Fibroblast of skin of abdomen (primary cell): ENCODE results near the gene OR2AJ1. TPM values are rescaled to one million over a fixed set of nuclear protein-coding genes. Genes with fewer than 3 reads are reported as not detected.
"Not testable (repeated sequence)": the region's sequence is repeated elsewhere in the genome, so short reads cannot be mapped to it uniquely, and the experiment has no call there.

Source experiments
- DNase-seq: peaks from one replicate; pipeline ENCODE4 v3.0.0-alpha.2; 2013
- polyA plus RNA-seq, 2 experiments: library from polyadenylated mRNA; unstranded; fragments of 120-200 nt; gene quantifications; one replicate each; pipeline ENCODE4 v1.2.1, GENCODE V29; 2013; ENCODE audit not compliant: insufficient read length in 2 of 2

Gene OR2AJ1, protein sequence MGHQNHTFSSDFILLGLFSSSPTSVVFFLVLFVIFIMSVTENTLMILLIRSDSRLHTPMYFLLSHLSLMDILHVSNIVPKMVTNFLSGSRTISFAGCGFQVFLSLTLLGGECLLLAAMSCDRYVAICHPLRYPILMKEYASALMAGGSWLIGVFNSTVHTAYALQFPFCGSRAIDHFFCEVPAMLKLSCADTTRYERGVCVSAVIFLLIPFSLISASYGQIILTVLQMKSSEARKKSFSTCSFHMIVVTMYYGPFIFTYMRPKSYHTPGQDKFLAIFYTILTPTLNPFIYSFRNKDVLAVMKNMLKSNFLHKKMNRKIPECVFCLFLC
- not detected for polyA plus RNA-seq (2013, experiment 1 of 2; ENCODE audit: insufficient read length)
- not detected for polyA plus RNA-seq (2013, experiment 2 of 2; ENCODE audit: insufficient read length)

DNA sequence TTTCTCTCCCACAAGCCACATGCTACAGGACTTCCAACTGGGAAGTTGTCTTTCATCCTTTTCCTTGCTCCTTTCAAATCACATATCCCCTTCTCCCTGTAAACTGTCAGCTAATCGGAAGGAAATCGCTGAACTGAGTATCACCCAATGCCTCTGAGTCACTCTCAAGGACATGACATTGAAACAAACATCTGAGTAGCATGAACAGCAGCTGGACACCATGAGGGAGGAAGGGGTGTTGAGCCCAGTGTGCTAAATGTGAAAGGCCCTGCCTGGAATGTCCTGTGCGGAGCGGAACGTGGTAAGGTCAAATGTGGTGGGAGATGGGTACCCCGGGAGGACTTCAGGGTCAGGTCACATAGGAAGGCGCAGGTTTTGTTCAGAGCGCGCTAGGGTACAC is at the start of gene OR2AJ1:
OR2AJ1 (plus strand) TSS at position 22 of the 400 bp plus-strand sequence. CDS start 8,880 bp downstream, outside the sequence.
- no peak for DNase-seq

DNA sequence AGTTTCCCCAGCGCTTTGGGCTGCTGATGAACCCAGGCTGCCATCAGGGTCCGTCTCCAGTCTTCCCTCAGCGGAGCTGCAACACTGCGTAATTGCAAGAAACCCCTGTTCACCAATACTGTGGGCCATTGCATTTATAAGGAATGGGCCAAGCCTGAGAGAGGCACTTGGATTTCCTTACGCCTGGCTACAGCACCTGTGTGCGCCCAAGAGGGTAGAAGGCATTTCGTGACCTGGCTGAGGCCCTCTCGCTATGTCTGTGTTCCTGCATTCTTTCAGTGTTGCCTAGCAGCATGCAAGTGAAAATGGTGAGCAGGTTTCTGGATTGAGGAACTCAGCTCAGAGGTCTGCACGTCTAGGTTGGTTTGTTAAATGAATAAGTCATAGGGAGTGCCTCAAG is 41.3 kb upstream of the OR2AJ1 start:
- DNase-seq, result no peak

DNA sequence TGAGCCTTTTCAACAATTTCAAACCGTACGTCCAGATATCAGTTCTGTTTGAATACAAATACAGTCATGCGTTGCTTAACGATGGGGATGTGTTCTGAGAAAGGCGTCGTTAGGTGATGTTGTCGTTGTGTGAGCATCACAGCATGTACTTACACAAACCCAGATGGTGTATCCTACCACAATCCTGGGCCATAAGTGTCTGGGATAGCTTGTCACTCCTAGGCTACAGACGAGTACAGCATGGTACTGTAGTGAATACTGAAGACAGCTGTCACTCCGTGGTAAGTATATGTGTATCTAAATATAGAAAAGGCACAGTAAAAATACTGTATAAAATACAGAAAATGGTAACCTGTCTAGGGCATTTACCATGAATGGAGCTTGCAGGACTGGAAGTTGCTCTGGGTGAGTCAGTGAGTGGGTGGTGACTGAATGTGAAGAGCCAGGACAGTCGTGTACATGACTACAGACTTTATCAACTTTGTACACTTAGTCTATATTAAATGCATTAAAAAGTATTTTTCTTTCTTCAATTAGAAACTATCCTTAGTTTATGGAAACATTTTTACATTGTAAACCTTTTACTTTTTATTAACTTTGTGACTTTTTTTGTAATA is 39.8 kb upstream of the OR2AJ1 start:
- DNase-seq, result no peak

DNA sequence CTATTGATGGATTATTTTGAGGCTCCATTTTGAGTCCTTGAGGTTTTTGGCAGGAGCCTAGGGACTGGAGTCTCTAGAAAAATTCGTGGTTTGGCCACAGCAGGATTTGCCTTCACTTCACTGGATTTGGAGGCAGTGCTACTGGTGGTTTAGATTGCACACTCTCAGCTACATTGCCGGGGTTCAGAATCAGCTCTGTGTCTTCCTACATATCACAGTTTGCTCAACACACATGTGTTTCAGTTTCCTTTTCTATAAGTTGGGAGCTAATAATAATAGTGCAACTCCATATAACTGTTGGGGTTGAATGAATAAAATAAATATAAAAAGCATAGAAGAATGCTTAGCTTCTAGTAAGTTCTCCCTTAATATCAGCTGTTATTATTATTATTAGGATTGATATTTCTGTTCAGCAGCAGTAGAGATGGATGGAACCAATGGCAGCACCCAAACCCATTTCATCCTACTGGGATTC is 29.5 kb upstream of the OR2AJ1 start, which contains the start of gene OR2W3:
OR2W3 (plus strand) TSS at position 425 of the 475 bp plus-strand sequence; CDS start at position 425, 0 bp downstream.
- DNase-seq, result no peak

DNA sequence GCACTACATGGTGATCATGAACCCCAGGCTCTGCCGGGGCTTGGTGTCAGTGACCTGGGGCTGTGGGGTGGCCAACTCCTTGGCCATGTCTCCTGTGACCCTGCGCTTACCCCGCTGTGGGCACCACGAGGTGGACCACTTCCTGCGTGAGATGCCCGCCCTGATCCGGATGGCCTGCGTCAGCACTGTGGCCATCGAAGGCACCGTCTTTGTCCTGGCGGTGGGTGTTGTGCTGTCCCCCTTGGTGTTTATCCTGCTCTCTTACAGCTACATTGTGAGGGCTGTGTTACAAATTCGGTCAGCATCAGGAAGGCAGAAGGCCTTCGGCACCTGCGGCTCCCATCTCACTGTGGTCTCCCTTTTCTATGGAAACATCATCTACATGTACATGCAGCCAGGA is 28.7 kb upstream of the OR2AJ1 start:
- no peak for DNase-seq

DNA sequence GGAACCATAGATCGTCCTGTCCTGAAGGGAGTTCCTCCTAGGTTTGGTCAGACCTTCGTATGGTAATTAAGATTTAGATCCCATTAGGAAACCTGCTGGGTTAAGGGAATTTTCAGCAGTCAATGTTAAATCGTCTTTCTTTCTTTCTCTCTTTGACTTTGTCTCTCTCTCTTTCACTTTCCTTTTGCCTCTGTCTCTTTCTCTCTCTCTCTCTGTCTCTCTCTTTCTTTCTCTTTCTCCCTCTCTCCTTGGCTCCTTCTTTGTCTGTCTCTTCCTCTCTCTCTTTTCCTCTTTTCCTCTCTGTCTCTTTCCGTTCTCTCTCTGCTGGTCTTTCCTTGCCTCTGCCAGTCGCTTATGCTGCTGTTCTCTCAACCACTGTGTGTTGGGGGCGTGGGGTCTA is 20.6 kb upstream of the OR2AJ1 start:
- DNase-seq, result no peak

DNA sequence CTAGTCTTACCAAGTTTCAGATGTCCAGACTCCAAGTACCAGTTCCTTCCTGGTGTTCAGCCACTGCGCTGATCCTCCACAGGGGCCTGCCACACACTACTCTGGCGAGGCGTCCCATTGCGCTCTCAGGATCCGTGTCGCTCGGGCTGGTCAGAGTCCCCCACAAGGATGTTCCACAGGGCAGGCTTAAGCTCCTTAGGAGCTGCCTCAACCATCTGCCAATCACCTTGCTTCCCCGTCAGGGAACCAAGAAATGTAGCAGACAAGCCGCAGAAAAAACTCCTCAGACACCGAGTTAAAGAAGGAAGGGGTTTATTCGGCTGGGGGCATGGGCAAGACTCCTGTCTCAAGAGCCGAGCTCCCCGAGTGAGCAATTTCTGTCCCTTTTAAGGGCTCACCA is 19.5 kb upstream of the OR2AJ1 start:
- DNase-seq, result no peak

DNA sequence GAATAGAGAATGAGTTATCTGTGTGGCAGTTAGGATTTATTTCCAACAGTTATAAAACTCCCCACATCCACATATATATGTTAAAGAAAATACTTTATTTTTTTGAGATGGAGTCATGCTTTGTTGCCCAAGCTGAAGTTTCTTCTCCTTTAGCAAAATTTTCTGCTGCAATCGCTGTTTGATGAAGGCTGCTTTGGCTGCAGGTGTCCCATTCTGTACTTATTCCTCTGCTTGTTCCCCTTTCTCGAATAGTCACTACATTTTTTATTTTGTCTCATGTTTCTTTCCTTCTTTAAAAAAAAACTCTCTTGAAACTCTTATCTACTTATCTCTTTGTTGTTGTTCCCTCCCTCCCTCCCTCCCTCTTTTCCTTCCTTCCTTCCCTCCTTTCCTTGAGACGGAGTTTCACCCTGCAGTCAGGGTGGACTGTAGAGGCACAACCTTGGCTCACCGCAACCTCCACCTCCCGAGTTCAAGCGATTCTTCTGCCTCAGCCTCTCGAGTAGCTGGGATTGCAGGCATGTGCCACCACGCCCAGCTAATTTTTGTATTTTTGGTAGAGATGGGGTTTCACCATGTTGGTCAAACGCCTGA is 18.7 kb upstream of the OR2AJ1 start:
- no peak for DNase-seq

DNA sequence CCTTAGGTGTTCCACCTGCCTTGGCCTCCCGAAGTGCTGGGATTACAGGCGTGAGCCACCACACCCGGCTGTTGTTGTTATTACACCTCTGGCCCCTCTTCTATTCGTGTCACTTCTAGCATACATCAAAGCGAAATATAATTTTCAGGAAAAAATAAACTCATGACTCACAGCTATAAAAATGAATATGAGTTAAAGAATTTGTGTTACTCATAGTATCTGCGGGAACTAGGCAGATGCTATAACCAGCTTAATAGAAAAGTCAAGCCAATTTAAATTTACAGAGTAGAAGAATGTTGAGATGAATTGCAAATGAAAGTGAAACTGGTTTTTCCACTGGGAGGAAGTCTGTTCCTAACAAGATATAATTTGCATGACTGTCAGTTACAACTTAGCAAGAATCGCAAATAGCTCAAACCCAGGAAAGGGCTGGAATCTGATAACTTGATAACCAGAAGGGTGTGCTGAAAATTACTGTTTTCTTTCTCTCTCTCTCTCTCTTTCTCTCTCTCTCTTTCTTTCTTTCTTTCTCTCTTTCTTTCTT is 18.1 kb upstream of the OR2AJ1 start:
- no peak for DNase-seq

DNA sequence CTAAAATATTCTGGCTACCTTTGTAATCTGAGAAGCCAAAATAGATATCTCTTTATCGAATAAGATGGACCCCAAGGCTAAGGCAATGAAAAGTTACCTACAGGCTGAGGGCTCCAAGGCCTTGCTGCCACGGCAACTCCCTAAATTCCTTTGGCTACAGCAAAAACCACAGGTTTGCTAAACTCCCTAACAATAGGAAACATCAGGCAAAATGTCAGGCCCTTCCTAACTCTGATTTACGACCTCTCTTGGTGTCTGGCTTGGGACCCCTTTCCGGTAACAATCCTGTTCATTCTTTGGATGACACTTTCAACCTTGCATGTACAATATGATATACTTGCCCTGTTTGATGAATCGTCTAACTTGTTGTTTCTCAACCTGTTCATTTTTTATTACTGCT is 15.9 kb upstream of the OR2AJ1 start:
- no peak for DNase-seq

DNA sequence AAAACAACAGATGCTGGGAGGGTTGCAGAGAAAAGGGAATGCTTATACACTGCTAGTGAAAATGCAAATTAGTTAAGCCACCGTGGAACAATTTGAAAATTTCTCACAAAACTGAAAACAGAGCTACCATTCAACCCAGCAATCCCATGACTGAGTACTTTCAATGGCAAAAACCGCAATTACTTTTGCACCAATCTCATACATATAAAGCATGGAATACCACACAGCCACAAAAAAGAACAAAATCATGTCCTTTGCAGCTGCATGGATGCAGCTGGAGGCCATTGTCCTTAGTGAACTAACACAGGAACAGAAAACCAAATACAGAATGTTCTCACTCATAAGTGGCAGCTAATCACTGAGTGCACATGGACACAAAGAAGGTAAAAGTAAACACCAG is 10.9 kb upstream of the OR2AJ1 start:
- DNase-seq, result no peak

DNA sequence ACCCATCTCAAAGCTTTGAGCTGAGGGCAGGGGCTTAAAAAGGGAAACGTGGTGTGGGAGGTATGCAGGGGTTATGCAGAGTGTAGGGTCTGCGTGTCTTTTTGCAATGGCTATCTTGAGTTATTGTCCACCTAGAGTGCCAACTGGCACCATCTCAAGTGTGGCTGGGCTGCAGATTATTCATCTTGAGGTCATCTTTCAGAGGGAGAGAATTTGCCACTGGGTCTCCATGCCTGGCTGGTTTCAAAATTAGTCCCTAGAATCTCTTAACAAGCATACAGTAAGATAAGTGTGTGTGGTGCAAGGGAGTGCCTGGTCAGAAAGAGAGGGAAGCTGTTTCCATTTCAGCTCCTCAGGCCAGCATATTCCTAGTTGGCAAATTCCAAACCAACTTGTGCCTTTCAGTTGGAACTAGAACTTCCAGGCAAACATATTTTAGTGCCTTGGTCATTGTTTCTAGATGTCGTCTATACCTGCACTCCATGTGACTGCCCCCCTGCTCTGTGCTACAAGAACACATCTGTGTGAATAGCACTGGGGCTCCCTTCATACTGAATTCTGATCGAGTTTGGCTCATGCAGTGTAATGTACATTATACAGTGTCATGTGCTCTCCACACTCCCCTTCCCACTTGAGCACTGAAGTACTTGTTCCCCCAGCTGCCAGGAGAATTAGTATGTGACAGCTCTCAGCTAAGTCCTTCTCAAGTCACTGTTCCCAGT is 9.6 kb upstream of the OR2AJ1 start:
- no peak for DNase-seq

DNA sequence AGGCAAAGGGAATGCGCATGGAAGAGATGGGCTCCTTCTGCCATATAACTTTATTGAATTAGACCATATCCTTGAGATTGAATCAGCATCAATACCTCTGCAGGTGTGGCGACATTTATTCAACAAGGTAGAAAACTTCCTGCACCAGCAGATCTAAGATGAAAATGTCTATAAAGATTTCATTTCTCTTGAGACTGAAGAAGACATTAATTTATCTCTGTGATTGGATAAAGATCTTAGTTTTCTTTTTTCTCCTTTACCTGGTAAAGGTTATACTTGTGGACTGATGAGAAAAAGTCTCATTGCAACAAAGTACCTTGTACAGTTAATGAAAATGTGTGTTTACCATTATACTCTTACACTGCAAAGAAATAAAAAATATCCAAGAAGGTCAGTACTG is 4.7 kb upstream of the OR2AJ1 start, which contains the start of gene OR2T8:
OR2T8 (plus strand) TSS at position 301 of the 400 bp plus-strand sequence. CDS start 766 bp downstream, outside the sequence.
- no peak for DNase-seq

DNA sequence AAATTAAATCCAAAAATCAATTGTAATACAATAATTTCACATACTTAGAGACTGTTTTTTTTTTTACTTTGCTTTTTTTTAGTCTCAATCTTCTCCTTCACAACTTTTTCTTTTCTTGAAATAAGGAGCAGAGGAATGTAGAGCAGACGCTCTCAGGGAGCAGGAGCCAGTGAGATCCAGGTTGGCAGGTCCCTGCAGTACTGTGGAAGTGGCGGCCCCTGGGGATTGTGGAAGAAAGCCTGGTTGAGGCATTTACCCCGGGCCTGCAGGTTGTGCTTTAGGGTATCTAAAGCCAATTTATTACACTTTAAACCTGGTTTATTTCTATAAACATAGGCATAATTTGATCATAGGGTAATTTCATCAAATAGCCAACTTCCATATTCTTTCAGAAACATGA is 748 bp upstream of the OR2AJ1 start:
- DNase-seq, result no peak

DNA sequence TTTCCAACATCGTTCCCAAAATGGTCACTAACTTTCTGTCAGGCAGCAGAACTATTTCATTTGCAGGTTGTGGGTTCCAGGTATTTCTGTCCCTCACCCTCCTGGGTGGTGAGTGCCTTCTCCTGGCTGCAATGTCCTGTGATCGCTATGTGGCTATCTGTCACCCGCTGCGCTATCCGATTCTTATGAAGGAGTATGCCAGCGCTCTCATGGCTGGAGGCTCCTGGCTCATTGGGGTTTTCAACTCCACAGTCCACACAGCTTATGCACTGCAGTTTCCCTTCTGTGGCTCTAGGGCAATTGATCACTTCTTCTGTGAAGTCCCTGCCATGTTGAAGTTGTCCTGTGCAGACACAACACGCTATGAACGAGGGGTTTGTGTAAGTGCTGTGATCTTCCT is 9.3 kb downstream of the OR2AJ1 start:
- DNase-seq, result no peak

DNA sequence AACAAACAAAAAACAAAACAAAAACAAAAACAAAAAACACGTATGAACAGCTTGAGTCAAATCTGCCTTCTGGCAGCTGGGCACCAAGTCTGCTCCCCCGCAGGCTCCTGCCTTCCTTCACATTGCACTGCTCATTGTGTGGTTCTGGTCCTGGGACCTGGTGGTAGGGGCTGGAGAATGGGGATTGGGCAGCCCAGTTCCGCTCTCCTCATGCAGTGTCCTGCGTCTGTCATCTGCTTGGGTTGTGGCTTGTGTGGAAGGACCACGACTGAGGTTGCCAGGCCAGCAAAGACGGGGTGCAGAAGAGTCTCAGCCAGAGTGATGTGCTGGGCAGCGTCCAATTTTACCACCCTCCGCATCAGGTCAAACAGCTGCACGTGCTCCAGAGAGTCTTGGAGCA is 11.1 kb downstream of the OR2AJ1 start:
- no peak for DNase-seq

DNA sequence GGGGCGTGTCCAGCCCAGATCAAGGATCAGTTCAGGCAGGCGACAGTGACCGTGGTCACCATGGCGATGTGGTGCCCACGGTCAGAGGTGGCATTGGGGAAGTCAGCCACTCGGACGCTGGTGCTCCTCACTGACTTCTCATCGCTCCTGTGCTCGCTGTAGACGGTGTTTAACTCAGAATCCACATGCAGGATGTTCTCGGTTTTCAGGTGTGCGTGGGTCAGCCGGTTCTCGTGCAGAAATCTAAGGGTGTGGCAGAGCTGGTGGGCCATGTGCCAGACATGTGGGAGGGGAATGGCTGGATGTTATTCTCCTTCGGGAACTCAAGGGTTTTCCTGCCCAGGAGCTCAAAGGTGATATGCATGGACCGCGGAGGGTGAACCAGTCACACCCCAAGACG is 11.7 kb downstream of the OR2AJ1 start:
- no peak for DNase-seq

DNA sequence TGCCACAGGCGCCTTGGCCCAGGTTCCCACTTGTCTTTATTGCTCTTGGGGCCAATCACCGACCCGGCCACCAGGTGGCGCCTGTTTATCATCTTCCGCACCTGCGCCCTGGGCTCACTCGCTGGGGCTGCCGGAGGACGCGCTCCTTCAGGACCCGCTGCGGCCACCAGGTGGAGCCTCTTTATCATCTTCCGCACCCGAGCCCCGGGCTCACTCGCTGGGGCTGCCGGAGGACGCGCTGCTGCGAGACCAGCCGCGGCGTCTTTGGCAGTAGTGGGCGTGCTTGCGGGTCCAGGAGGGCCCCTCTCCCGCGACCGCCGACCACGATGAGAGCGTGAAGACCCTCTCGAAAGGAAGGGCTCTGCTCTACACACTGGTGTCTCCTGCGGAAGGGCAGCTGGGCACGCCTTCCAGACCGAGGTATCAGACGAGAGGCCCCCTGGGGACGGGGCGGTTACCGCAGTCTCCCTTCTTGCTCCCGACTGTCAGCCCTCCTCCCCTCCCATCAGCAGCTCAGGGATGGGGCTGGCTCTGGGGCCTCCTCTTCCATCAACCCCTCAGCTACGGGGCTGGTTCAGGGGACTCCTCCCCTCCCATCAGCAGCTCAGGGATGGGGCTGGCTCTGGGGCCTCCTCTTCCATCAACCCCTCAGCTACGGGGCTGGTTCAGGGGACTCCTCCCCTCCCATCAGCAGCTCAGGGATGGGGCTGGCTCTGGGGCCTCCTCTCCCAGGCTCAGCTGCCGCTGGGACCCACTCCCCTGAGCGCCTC is 12.5 kb downstream of the OR2AJ1 start:
- DNase-seq, result not testable (repeated sequence)

DNA sequence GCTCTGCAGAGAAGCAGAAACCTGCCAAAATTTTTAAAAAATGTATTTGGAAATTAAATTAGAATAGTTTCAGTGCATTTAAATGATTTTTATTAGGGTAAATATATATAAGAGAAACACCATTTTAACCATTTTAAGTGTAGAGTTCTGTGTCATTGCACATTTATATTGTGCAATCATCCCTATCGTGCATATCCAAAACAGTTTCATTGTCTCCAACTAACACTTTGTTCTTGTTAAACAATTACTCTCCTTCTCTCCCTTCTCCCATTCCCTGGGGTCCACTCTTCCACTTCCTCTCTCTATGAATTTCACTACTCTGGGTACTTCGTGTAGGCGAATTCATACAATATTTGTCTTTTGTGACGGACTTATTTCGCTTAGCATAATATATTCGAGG is 17.9 kb downstream of the OR2AJ1 start:
- no peak for DNase-seq

DNA sequence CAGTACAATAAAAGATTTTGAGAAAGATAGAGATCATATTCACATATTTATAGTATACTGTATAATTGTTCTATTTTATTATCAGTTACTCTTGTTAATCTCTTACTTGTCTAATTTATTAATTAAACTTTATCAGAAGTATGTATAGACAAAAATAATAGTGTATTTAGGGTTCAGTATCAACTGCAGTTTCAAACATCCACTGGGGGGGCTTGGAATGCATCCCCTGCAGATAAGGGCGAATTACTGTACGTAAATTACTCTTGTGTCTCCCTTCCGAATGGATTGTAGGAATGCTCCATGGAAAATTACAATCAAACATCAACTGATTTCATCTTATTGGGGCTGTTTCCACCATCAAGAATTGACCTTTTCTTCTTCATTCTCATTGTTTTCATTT is 23.9 kb downstream of the OR2AJ1 start, which contains the start of gene OR2L8:
OR2L8 (plus strand) TSS at position 301 of the 400 bp plus-strand sequence; CDS start at position 301, 0 bp downstream.
- no peak for DNase-seq

DNA sequence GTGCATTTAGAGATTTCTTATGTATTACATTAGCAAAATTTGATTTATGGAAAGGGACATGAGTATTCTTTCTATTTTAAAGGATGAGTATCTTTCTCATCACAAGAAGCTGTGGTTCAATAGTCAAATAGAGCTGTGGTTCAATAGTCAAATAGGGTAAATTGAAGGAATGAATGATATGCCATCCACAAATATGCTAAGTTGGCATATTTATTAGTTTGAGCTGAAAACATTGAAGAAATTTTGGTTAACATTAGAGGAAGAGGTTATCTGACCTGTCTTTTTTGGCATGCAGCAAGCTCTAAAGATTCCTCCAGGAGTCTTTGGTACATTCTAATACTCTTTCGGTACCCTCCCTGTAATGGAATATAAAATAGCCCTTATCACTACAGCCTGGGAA is 28.7 kb downstream of the OR2AJ1 start:
- DNase-seq, result no peak

DNA sequence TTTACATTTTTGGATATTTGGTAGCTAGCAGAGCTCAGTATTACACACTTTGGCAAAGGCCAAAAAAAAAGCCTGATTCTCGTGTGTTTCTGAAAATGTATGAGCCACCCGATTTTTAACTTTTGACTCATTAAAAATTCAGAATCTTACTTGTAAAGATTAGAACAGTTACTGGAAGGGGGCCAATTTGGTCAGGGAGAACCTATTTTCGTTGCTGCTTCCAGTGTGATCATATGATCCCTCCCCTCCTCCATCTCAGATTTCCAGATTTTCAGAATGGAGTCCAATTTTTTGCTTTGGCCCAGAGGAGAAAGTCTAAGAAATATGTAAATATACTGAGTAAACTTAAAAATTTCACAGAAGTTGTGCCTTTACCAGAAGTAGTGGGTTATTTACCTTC is 37.1 kb downstream of the OR2AJ1 start:
- DNase-seq, result no peak
